ENCODE results near the gene ABCG4. TPM values are rescaled to one million over a fixed set of nuclear protein-coding genes. Genes with fewer than 3 reads are reported as not detected.
"Not testable (repeated sequence)": the region's sequence is repeated elsewhere in the genome, so short reads cannot be mapped to it uniquely, and the experiment has no call there.

The ABCG4 gene
- total RNA-seq, 1 experiment from 2014 or later, result 1.7 TPM

- DNase-seq (ENCODE audit: low spot score), result no peak
- in situ Hi-C loops (cut with HindIII; ENCODE audit: low sequenced_read_pairs), result no loop called here
These were observed 43.3 kb downstream of the ABCG4 start for GRCh38 chr11:119192111-119192510.

GRCh38 chr11:119193001-119193400 is 44.1 kb downstream of the ABCG4 start:
- in situ Hi-C loops (cut with HindIII; ENCODE audit: low sequenced_read_pairs), result no loop called here
- no peak for DNase-seq (ENCODE audit: low spot score)

GRCh38 chr11:119193626-119194025 is 44.8 kb downstream of the ABCG4 start:
- in situ Hi-C loops (cut with HindIII; ENCODE audit: low sequenced_read_pairs), result no loop called here
- no peak for DNase-seq (ENCODE audit: low spot score)

GRCh38 chr11:119194811-119195440 is 46.1 kb downstream of the ABCG4 start:
- DNase-seq (ENCODE audit: low spot score), result no peak
- in situ Hi-C loops (cut with HindIII; ENCODE audit: low sequenced_read_pairs), result no loop called here

GRCh38 chr11:119195680-119196079 is 46.8 kb downstream of the ABCG4 start:
- in situ Hi-C loops (cut with HindIII; ENCODE audit: low sequenced_read_pairs), result no loop called here
- peak; percentile 16 for DNase-seq (ENCODE audit: low spot score)

GRCh38 chr11:119196833-119197483 is 48.1 kb downstream of the ABCG4 start:
- DNase-seq (ENCODE audit: low spot score), result peak; percentile 91
- in situ Hi-C loops (cut with HindIII; ENCODE audit: low sequenced_read_pairs), result no loop called here

GRCh38 chr11:119198925-119199324 is 50.1 kb downstream of the ABCG4 start:
- DNase-seq (ENCODE audit: low spot score), result no peak
- in situ Hi-C loops (cut with HindIII; ENCODE audit: low sequenced_read_pairs), result no loop called here

GRCh38 chr11:119201236-119201635 is 52.4 kb downstream of the ABCG4 start:
- in situ Hi-C loops (cut with HindIII; ENCODE audit: low sequenced_read_pairs); DNase-seq (ENCODE audit: low spot score): not testable (repeated sequence)

GRCh38 chr11:119202554-119202953 is 53.7 kb downstream of the ABCG4 start:
- in situ Hi-C loops (cut with HindIII; ENCODE audit: low sequenced_read_pairs), result no loop called here
- no peak for DNase-seq (ENCODE audit: low spot score)

- no peak for DNase-seq (ENCODE audit: low spot score)
- in situ Hi-C loops (cut with HindIII; ENCODE audit: low sequenced_read_pairs), result no loop called here
These were observed 55.2 kb downstream of the ABCG4 start for GRCh38 chr11:119204066-119204465.

- in situ Hi-C loops (cut with HindIII; ENCODE audit: low sequenced_read_pairs), result no loop called here
These were observed 56.2 kb downstream of the ABCG4 start for GRCh38 chr11:119205080-119205479.

GRCh38 chr11:119205574-119206510 is 57.0 kb downstream of the ABCG4 start, which contains the start of gene CBL:
CBL (plus strand) TSS chr11:119206339; CDS start chr11:119206418, 79 bp downstream.
- peak; percentile 94 for DNase-seq (ENCODE audit: low spot score)
- in situ Hi-C loops (cut with HindIII; ENCODE audit: low sequenced_read_pairs), result no loop called here

More at GRCh38 chr11:119205080-119205479, 56.2 kb downstream of the ABCG4 start:
- DNase-seq (ENCODE audit: low spot score), result no peak

GRCh38 chr11:119206511-119207414 is 57.9 kb downstream of the ABCG4 start:
- peak; percentile 43 for DNase-seq (ENCODE audit: low spot score)
- in situ Hi-C loops (cut with HindIII; ENCODE audit: low sequenced_read_pairs), result no loop called here

- no peak for DNase-seq (ENCODE audit: low spot score)
- in situ Hi-C loops (cut with HindIII; ENCODE audit: low sequenced_read_pairs), result no loop called here
These were observed 58.6 kb downstream of the ABCG4 start for GRCh38 chr11:119207415-119207960.

- in situ Hi-C loops (cut with HindIII; ENCODE audit: low sequenced_read_pairs), result no loop called here
- DNase-seq (ENCODE audit: low spot score), result no peak
These were observed 60.3 kb downstream of the ABCG4 start for GRCh38 chr11:119209186-119209585.

- DNase-seq (ENCODE audit: low spot score), result no peak
- in situ Hi-C loops (cut with HindIII; ENCODE audit: low sequenced_read_pairs), result no loop called here
These were observed 61.2 kb downstream of the ABCG4 start for GRCh38 chr11:119210050-119210449.
